Effector CD8-positive, alpha-beta T cell (primary cell): Measurements from ENCODE around the gene C18orf54.
"Not testable (repeated sequence)": the region's sequence is repeated elsewhere in the genome, so short reads cannot be mapped to it uniquely, and the experiment has no call there.

Source experiments
- DNase-seq: peaks from one replicate; lab custom pipeline; 2025; lab: John Stamatoyannopoulos, UW
- total RNA-seq, 4 experiments: gene quantifications; one replicate each; lab custom pipeline; 2026; lab: John Stamatoyannopoulos, UW

Gene C18orf54
- 3.2 to 6.8 (median 4.4) reads per million in 4 experiments for total RNA-seq

- peak; percentile 82 for DNase-seq
Measured at GRCh38 chr18:54357660-54358494, at the start of gene C18orf54, which contains the start of gene STARD6. Gene C18orf54, plus strand, starts transcription at chr18:54357906. Its CDS starts 2,667 bp downstream, at chr18:54360573. Gene STARD6, minus strand, starts transcription at chr18:54357858. Its CDS starts 3,285 bp downstream, at chr18:54354573.

GRCh38 chr18:54309564-54309963 lies 48.1 kb upstream of the C18orf54 start:
- DNase-seq, result not testable (repeated sequence)

- DNase-seq, result no peak
Measured at GRCh38 chr18:54316071-54316820, 41.5 kb upstream of the C18orf54 start.

- DNase-seq, result no peak
Measured at GRCh38 chr18:54323561-54323960, 34.1 kb upstream of the C18orf54 start.

- DNase-seq, result no peak
Measured at GRCh38 chr18:54323970-54324369, 33.7 kb upstream of the C18orf54 start.

- DNase-seq, result no peak
Measured at GRCh38 chr18:54327818-54328217, 29.9 kb upstream of the C18orf54 start.

GRCh38 chr18:54329787-54330186 lies 27.9 kb upstream of the C18orf54 start:
- DNase-seq, result no peak

GRCh38 chr18:54330768-54331548 lies 26.7 kb upstream of the C18orf54 start:
- DNase-seq, result no peak

- DNase-seq, result no peak
Measured at GRCh38 chr18:54335638-54336173, 22.0 kb upstream of the C18orf54 start.

- no peak for DNase-seq
Measured at GRCh38 chr18:54338230-54338629, 19.5 kb upstream of the C18orf54 start.

GRCh38 chr18:54351186-54351585 lies 6.5 kb upstream of the C18orf54 start:
- DNase-seq, result no peak

- DNase-seq, result no peak
Measured at GRCh38 chr18:54357082-54357659, 535 bp upstream of the C18orf54 start.

- no peak for DNase-seq
Measured at GRCh38 chr18:54358495-54359040, 862 bp downstream of the C18orf54 start.

GRCh38 chr18:54359233-54359632 lies 1.5 kb downstream of the C18orf54 start:
- no peak for DNase-seq

- DNase-seq, result no peak
Measured at GRCh38 chr18:54360406-54360805, 2.7 kb downstream of the C18orf54 start.

- no peak for DNase-seq
Measured at GRCh38 chr18:54378057-54378456, 20.4 kb downstream of the C18orf54 start.

GRCh38 chr18:54381640-54382039 lies 23.9 kb downstream of the C18orf54 start:
- DNase-seq, result no peak

GRCh38 chr18:54382076-54382475 lies 24.4 kb downstream of the C18orf54 start:
- no peak for DNase-seq

- no peak for DNase-seq
Measured at GRCh38 chr18:54382733-54383252, 25.1 kb downstream of the C18orf54 start.

GRCh38 chr18:54386043-54386442 lies 28.3 kb downstream of the C18orf54 start:
- no peak for DNase-seq
